Stimulated activated memory B cell treated with anti-CD40 and anti-IgM and Interleukin-4, amounts not matched to agents 10 μg/mL and 1 μg/mL and 100 μg/mL, for 72 hours (primary cell): ENCODE measurements around the gene HDAC4.

ENCODE experiments used
- ATAC-seq: fragments of 150-1000 bp; cut with Tn5 transposase; 2 replicates; pipeline ENCODE4 v1.10.0; 2021
- H3K27ac Mint-ChIP-seq: one replicate; pipeline ENCODE4 v1.8.0; 2022; ENCODE audit warnings: mild to moderate bottlenecking, mixed read lengths
- H3K27me3 Mint-ChIP-seq: one replicate; pipeline ENCODE4 v1.8.0; 2022; ENCODE audit warnings: mixed read lengths
- H3K36me3 Mint-ChIP-seq: one replicate; pipeline ENCODE4 v1.8.0; 2022; ENCODE audit warnings: mixed read lengths
- H3K4me1 Mint-ChIP-seq: one replicate; pipeline ENCODE4 v1.8.0; 2022; ENCODE audit warnings: mixed read lengths
- H3K4me3 Mint-ChIP-seq: one replicate; pipeline ENCODE4 v1.8.0; 2022; ENCODE audit warnings: mild to moderate bottlenecking, moderate library complexity, mixed read lengths
- H3K9me3 Mint-ChIP-seq: one replicate; pipeline ENCODE4 v1.8.0; 2022; ENCODE audit warnings: mixed read lengths

HDAC4 gene

GRCh38 chr2:239156516-239157265 lies 244.1 kb downstream of the HDAC4 start:
- peaks cover 13% of the 10 kb centered on the region for H3K4me1 Mint-ChIP-seq
- H3K9me3 Mint-ChIP-seq = peaks cover 11% of the 10 kb centered on the region
- H3K27ac Mint-ChIP-seq = no peak overlapping the region
- no peak overlapping the region for H3K4me3 Mint-ChIP-seq
- ATAC-seq = no peak
- H3K27me3 Mint-ChIP-seq = no peaks in the 10 kb centered on the region
- peaks cover 70% of the 10 kb centered on the region for H3K36me3 Mint-ChIP-seq

GRCh38 chr2:239155806-239156480 lies 244.9 kb downstream of the HDAC4 start:
- H3K27ac Mint-ChIP-seq = no peak overlapping the region
- H3K4me1 Mint-ChIP-seq = peaks cover 16% of the 10 kb centered on the region
- H3K9me3 Mint-ChIP-seq = peaks cover 11% of the 10 kb centered on the region
- H3K4me3 Mint-ChIP-seq = no peak overlapping the region
- H3K27me3 Mint-ChIP-seq = no peaks in the 10 kb centered on the region
- no peak for ATAC-seq
- peaks cover 65% of the 10 kb centered on the region for H3K36me3 Mint-ChIP-seq

GRCh38 chr2:239154971-239155805 lies 245.6 kb downstream of the HDAC4 start:
- no peak for ATAC-seq
- no peak overlapping the region for H3K27ac Mint-ChIP-seq
- peaks cover 19% of the 10 kb centered on the region for H3K4me1 Mint-ChIP-seq
- no peaks in the 10 kb centered on the region for H3K27me3 Mint-ChIP-seq
- no peak overlapping the region for H3K4me3 Mint-ChIP-seq
- peaks cover 62% of the 10 kb centered on the region for H3K36me3 Mint-ChIP-seq
- peaks cover 15% of the 10 kb centered on the region for H3K9me3 Mint-ChIP-seq

- Mint-ChIP-seq H3K4me1 (peaks cover 11% of the 10 kb centered on the region), H3K9me3 (peaks cover 11% of the 10 kb centered on the region), H3K27me3 (no peaks in the 10 kb centered on the region), H3K27ac (no peak overlapping the region), H3K4me3 (no peak overlapping the region), H3K36me3 (peaks cover 56% of the 10 kb centered on the region)
- no peak for ATAC-seq
Observed at GRCh38 chr2:239153806-239154591, 246.8 kb downstream of the HDAC4 start.

GRCh38 chr2:239152916-239153305 lies 247.9 kb downstream of the HDAC4 start:
- Mint-ChIP-seq H3K36me3 (peaks cover 62% of the 10 kb centered on the region), H3K4me1 (peaks cover 6% of the 10 kb centered on the region)

GRCh38 chr2:239152239-239152915 lies 248.4 kb downstream of the HDAC4 start:
- H3K27me3 Mint-ChIP-seq = no peaks in the 10 kb centered on the region
- ATAC-seq = no peak
- H3K4me3 Mint-ChIP-seq = no peak overlapping the region
- peaks cover 7% of the 10 kb centered on the region for H3K9me3 Mint-ChIP-seq
- peaks cover 64% of the 10 kb centered on the region for H3K36me3 Mint-ChIP-seq
- H3K27ac Mint-ChIP-seq = no peak overlapping the region
- H3K4me1 Mint-ChIP-seq = peaks cover 6% of the 10 kb centered on the region

More at GRCh38 chr2:239152916-239153305, 247.9 kb downstream of the HDAC4 start:
- Mint-ChIP-seq H3K4me3 (no peak overlapping the region), H3K9me3 (peaks cover 7% of the 10 kb centered on the region), H3K27ac (no peak overlapping the region), H3K27me3 (no peaks in the 10 kb centered on the region)
- ATAC-seq = no peak

- Mint-ChIP-seq H3K9me3 (peaks cover 7% of the 10 kb centered on the region), H3K27me3 (no peaks in the 10 kb centered on the region), H3K4me3 (no peak overlapping the region), H3K27ac (peak overlapping the region; percentile 0), H3K36me3 (peaks cover 60% of the 10 kb centered on the region), H3K4me1 (peaks cover 6% of the 10 kb centered on the region)
- ATAC-seq = no peak
Observed at GRCh38 chr2:239151201-239152131, 249.4 kb downstream of the HDAC4 start.

- peak overlapping the region; percentile 0 for H3K27ac Mint-ChIP-seq
Observed at GRCh38 chr2:239150125-239151011, 250.5 kb downstream of the HDAC4 start.

GRCh38 chr2:239149501-239149900 lies 251.3 kb downstream of the HDAC4 start:
- H3K27ac Mint-ChIP-seq = no peak overlapping the region
- peaks cover 7% of the 10 kb centered on the region for H3K9me3 Mint-ChIP-seq
- H3K36me3 Mint-ChIP-seq = peaks cover 41% of the 10 kb centered on the region
- no peaks in the 10 kb centered on the region for H3K27me3 Mint-ChIP-seq
- peaks cover 11% of the 10 kb centered on the region for H3K4me1 Mint-ChIP-seq
- ATAC-seq = no peak
- no peak overlapping the region for H3K4me3 Mint-ChIP-seq

More at GRCh38 chr2:239150125-239151011, 250.5 kb downstream of the HDAC4 start:
- H3K9me3 Mint-ChIP-seq = peaks cover 7% of the 10 kb centered on the region
- peaks cover 11% of the 10 kb centered on the region for H3K4me1 Mint-ChIP-seq
- H3K27me3 Mint-ChIP-seq = no peaks in the 10 kb centered on the region
- ATAC-seq = no peak
- peaks cover 49% of the 10 kb centered on the region for H3K36me3 Mint-ChIP-seq
- H3K4me3 Mint-ChIP-seq = no peak overlapping the region

- Mint-ChIP-seq H3K27me3 (no peaks in the 10 kb centered on the region), H3K4me1 (peaks cover 11% of the 10 kb centered on the region), H3K36me3 (peaks cover 32% of the 10 kb centered on the region), H3K4me3 (no peak overlapping the region), H3K9me3 (peaks cover 7% of the 10 kb centered on the region), H3K27ac (no peak overlapping the region)
- ATAC-seq = no peak
Observed at GRCh38 chr2:239148495-239149200, 252.2 kb downstream of the HDAC4 start.

GRCh38 chr2:239147376-239147775 lies 253.4 kb downstream of the HDAC4 start:
- Mint-ChIP-seq H3K4me1 (peaks cover 11% of the 10 kb centered on the region), H3K4me3 (no peak overlapping the region)
- ATAC-seq = no peak

GRCh38 chr2:239146741-239147181 lies 254.1 kb downstream of the HDAC4 start:
- H3K4me3 Mint-ChIP-seq = no peak overlapping the region
- H3K9me3 Mint-ChIP-seq = peaks cover 7% of the 10 kb centered on the region
- H3K4me1 Mint-ChIP-seq = peaks cover 11% of the 10 kb centered on the region
- ATAC-seq = no peak
- H3K27me3 Mint-ChIP-seq = no peaks in the 10 kb centered on the region
- H3K36me3 Mint-ChIP-seq = peaks cover 29% of the 10 kb centered on the region
- H3K27ac Mint-ChIP-seq = no peak overlapping the region

More at GRCh38 chr2:239147376-239147775, 253.4 kb downstream of the HDAC4 start:
- Mint-ChIP-seq H3K36me3 (peaks cover 29% of the 10 kb centered on the region), H3K9me3 (peaks cover 7% of the 10 kb centered on the region), H3K27ac (no peak overlapping the region), H3K27me3 (no peaks in the 10 kb centered on the region)
